Medulla oblongata (tissue), 1 donor: ENCODE data around the gene KIAA0513.
"Not testable (repeated sequence)": the region's sequence is repeated elsewhere in the genome, so short reads cannot be mapped to it uniquely, and the experiment has no call there.

Experiments
- DNase-seq: peaks from one replicate; pipeline ENCODE4 v3.0.0-alpha.2; 2015; ENCODE audit errors: extremely low spot score

Gene KIAA0513

GRCh38 chr16:85048921-85049562 is 21.4 kb downstream of the KIAA0513 start:
- no peak for DNase-seq

GRCh38 chr16:85049706-85050305 is 22.2 kb downstream of the KIAA0513 start:
- DNase-seq: peak; percentile 21

- DNase-seq: no peak
Measured at GRCh38 chr16:85051067-85051581, 23.5 kb downstream of the KIAA0513 start.

- no peak for DNase-seq
Measured at GRCh38 chr16:85051683-85052082, 24.1 kb downstream of the KIAA0513 start.

DNA sequence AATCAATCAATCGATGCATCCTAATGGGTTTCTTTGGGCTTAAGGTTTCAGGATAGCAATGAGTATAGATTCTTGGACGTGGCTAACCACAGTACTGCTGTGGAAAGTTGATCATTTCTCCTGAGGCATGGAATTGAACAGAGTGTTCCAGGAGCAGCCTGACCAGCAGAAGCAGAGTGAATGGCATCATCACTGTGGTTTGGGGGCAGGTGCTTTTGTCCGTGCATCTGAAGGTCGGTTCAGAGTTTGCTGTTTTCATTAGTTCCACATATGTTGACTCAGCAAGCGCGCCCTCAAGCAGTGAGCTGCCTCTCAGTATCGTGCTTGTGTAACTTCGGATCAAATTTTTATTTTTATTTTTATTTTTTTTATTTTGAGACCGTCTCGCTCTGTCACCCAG is 24.9 kb downstream of the KIAA0513 start:
- no peak for DNase-seq

DNA sequence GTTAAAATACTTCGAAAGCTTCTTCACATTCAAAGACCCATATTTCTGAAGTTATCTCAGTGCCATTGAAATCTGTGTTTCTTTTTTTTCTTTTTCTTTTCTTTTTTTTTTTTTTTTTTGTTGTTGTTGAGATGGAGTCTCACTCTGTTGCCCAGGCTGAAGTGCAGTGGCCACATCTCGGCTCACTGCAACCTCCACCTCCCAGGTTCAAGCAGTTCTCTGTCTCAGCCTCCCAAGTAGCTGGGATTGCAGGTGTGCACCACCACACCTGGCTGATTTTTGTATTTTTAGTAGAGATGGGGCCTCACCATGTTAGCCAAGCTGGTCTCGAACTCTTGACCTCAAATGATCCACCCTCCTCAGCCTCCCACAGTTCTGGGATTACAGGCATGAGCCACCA is 26.7 kb downstream of the KIAA0513 start:
- DNase-seq: not testable (repeated sequence)

- no peak for DNase-seq
Measured at GRCh38 chr16:85054948-85055492, 27.4 kb downstream of the KIAA0513 start.

GRCh38 chr16:85055493-85056210 is 28.1 kb downstream of the KIAA0513 start:
- peak; percentile 87 for DNase-seq

GRCh38 chr16:85056211-85056748 is 28.7 kb downstream of the KIAA0513 start:
- DNase-seq: peak; percentile 71

DNA sequence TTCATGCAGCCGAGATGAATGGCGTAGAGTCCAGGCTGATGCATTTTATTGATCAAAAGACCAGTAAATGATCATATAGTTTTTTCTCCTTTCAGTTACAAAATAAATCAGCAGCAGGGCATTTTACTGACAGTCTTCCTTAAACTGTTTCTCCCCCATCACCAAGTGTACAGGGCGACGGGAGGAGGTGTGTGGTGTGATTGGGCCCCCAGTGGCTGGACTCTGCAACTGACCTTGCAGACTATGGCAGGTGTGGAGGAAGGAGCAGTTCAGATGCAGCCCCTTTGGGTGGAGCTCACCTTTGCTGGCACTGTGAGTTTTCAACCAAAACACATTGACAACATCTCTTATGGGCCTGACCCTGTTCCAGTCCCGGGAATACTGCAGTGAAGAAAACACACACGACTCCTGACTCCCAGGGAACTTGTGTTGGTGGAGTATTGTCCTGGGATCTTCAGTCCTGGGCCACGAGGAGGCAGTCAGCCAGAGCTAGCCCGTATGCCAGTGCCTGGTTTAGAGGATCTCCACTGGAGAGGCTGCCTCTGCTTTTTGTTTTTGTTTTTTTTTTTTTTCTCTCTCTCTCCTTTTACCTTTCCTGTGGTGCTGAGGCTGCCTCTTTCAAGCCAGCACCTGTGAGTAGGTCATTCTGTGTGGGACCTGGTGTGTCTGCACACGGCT is 29.8 kb downstream of the KIAA0513 start:
- DNase-seq: no peak

- no peak for DNase-seq
Measured at GRCh38 chr16:85057948-85058347, 30.4 kb downstream of the KIAA0513 start.

- DNase-seq: no peak
Measured at GRCh38 chr16:85058909-85059308, 31.3 kb downstream of the KIAA0513 start.

GRCh38 chr16:85061566-85061965 is 34.0 kb downstream of the KIAA0513 start:
- peak; percentile 66 for DNase-seq

DNA sequence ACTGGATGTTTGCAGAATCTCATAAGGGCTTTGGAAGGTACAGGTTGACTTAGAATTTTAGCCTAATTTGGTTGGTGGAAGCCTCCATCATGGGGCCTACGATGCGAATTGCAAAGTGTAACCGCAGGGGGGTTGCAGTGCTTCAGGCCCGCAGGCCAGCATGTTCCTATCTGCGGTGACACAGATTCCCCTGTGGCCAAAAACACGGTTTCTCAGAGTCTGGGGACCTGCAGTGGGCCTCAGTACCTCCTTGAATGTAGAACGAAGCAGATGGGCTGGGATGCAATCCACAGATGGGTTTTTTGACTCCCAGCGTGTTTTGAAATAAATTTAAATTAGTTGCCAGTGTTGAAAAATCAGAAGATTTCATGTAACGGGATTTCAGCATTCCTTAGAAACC is 34.7 kb downstream of the KIAA0513 start:
- no peak for DNase-seq

DNA sequence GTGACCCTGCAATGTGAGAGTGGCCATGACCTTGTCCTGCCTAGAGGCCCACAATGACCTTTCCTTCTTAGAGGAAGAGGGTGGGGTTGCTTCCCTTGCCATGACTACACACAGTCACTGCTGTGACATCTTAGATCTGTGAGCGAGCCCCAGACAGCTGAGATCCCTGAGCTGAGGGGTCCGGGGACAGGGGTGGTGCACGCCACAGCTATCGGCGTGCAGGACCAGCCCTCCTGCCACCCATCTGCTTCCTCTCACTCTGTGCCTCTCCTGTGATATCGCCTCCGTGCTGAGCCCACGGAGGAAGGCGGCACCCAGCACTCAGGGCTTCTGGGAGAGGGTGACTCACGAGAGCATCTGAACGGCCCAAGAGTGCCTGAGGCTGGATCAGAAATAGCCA is 35.2 kb downstream of the KIAA0513 start:
- no peak for DNase-seq

DNA sequence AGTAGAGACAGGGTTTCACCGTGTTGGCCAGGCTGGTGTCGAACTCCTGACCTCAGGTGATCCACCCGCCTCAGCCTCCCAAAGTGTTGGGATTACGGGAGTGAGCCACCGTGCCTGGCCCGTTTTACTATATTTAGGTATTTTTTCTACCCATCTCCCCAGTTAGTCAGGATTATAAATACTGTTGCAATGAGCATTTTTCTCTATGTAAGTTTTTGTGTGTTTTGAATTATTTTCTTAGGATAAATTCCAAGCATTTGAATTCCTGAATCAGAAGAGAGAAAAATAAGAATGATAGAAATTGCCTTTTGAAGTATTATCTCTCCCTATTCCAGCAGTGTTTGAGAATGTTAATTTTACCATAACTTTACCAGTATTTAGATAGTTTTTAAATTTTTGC is 36.6 kb downstream of the KIAA0513 start:
- no peak for DNase-seq

- DNase-seq: no peak
Measured at GRCh38 chr16:85065099-85065498, 37.5 kb downstream of the KIAA0513 start.

DNA sequence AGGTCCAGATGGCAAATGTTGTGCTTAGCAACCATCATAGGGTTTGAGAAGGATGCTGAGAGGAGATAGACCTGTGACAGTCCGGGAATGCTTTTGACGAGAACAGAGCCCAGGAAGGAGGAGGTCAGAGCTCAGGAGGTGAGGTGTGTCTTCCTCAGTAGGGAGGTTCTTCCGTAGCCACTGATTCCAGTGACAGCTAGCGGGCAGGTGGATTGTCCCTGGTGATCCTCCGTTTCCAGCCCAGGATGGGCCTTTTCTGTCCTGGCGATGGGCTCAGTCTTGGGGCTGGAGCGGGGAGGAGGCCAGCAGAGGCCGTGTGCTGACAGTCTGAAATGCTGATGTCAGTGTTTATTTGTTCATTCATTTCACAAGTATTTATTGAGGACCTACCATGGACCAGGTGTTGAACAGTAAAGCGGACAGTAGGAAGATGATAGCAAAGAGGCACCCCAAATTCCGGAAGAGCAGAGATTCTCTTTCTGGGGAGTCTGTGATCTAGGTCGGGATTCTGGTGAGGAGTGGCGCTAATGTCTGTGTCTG is 38.8 kb downstream of the KIAA0513 start:
- DNase-seq: no peak

DNA sequence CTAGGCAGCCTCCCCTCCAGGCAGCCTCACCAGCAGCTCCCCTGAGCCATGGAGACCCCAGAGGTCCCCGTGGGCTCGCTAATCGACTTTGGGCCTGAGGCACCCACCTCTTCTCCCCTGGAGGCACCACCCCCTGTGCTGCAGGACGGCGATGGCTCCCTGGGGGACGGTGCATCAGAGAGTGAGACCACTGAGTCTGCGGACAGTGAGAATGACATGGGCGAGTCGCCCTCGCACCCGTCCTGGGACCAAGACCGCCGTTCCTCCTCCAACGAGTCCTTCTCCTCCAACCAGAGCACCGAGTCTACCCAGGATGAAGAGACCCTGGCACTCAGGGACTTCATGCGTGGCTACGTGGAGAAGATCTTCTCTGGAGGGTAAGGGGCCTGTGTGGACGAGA is 39.4 kb downstream of the KIAA0513 start:
- no peak for DNase-seq

DNA sequence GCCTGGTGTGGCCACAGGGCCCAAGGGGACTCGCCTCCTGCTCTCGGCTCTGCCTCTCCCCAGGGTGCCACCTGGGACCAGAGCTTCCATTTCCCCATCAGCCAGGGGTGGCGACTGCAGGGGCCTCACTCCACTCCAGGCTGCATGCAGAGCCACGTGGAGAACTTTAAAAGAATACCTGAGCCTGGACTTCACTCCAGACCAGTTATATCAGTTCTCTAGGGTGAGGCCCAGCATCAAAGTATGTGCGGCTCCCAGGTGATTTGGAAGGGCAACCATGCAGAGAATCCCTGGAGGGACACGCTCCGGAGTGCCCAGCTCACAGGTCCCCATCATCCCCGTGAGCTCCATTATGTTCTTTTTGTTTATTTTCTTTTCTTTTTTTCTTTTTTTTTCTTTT is 39.8 kb downstream of the KIAA0513 start:
- no peak for DNase-seq

DNA sequence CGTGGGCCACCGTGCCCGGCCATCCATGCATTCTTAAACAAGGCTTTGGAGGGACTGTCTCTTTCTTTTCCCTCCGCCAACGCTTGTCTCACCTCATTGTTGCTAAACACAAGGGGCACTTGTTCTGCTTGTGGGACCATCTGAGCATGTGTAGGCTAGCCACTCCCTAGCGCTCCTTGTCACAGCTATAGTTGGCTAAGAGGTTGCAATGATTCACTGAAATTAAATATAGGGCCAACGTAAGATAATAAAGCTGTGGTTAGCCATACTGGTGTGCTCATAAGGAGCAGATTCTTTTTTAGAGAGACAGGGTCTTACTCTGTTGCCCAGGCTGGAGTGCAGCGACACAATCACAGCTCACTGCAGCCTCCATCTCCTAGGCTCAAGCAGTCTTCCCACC is 41.2 kb downstream of the KIAA0513 start:
- DNase-seq: no peak
